H9 (cell line): ENCODE data around the gene MB21D2. TPM values are rescaled to one million over a fixed set of nuclear protein-coding genes. Genes with fewer than 3 reads are reported as not detected.

ENCODE experiments used
- DNase-seq: peaks from one replicate; pipeline ENCODE4 v3.0.0-alpha.2; 2017
- H2AFZ ChIP-seq: one replicate; pipeline ENCODE4 v1.6.1; 2013; ENCODE audit warnings: mild to moderate bottlenecking, low read length, control low read depth, moderate library complexity
- H2AK5ac ChIP-seq: 2 replicates; pipeline ENCODE4 v1.6.1; 2013; ENCODE audit warnings: low read length, control low read depth, mixed read lengths; ENCODE audit not compliant: insufficient read length
- H2BK120ac ChIP-seq: one replicate; pipeline ENCODE4 v1.6.1; 2013; ENCODE audit warnings: low read depth, mild to moderate bottlenecking, low read length, control low read depth, inconsistent platforms; ENCODE audit not compliant: poor library complexity, severe bottlenecking
- H2BK12ac ChIP-seq: 2 replicates; pipeline ENCODE4 v1.6.1; 2013; ENCODE audit warnings: low read length, control low read depth, mixed read lengths, low read depth; ENCODE audit not compliant: insufficient read length
- H2BK15ac ChIP-seq: 2 replicates; pipeline ENCODE4 v1.6.1; 2013; ENCODE audit warnings: low read depth, low read length, control low read depth
- H2BK20ac ChIP-seq: one replicate; pipeline ENCODE4 v1.6.1; 2013; ENCODE audit warnings: low read depth, mild to moderate bottlenecking, low read length, control low read depth, inconsistent platforms; ENCODE audit not compliant: poor library complexity, severe bottlenecking
- H2BK5ac ChIP-seq: 2 replicates; pipeline ENCODE4 v1.6.1; 2013; ENCODE audit warnings: low read length, control low read depth, mixed read lengths; ENCODE audit not compliant: insufficient read length
- H3K14ac ChIP-seq: 2 replicates; pipeline ENCODE4 v1.6.1; 2013; ENCODE audit warnings: low read length, control low read depth; ENCODE audit not compliant: insufficient read depth
- H3K18ac ChIP-seq: 2 replicates; pipeline ENCODE4 v1.6.1; 2013; ENCODE audit warnings: low read depth, mild to moderate bottlenecking, mixed read lengths, low read length, control low read depth; ENCODE audit not compliant: insufficient read length
- H3K23ac ChIP-seq: 2 replicates; pipeline ENCODE4 v1.6.1; 2013; ENCODE audit warnings: low read length, control low read depth, mixed read lengths, low read depth; ENCODE audit not compliant: insufficient read length
- H3K23me2 ChIP-seq: 2 replicates; pipeline ENCODE4 v1.6.1; 2013; ENCODE audit warnings: low read depth, mild to moderate bottlenecking, mixed read lengths, low read length, control low read depth; ENCODE audit not compliant: insufficient read length, poor library complexity, severe bottlenecking
- H3K27ac ChIP-seq: 2 replicates; pipeline ENCODE4 v1.5.1; 2013; ENCODE audit warnings: low read length, control low read depth, mixed read lengths, low read depth; ENCODE audit not compliant: insufficient read length
- H3K27me3 ChIP-seq: 2 replicates; pipeline ENCODE4 v1.6.1; 2013; ENCODE audit warnings: low read length, control low read depth, inconsistent platforms; ENCODE audit not compliant: insufficient read depth
- H3K4ac ChIP-seq: 2 replicates; pipeline ENCODE4 v1.6.1; 2013; ENCODE audit warnings: low read depth, mild to moderate bottlenecking, control low read depth, inconsistent platforms, low read length, moderate library complexity
- H3K4me1 ChIP-seq: 2 replicates; pipeline ENCODE4 v1.6.1; 2013; ENCODE audit warnings: low read length, control low read depth, inconsistent platforms; ENCODE audit not compliant: insufficient read depth
- H3K4me2 ChIP-seq: 2 replicates; pipeline ENCODE4 v1.6.1; 2013; ENCODE audit warnings: low read length, control low read depth, mixed read lengths; ENCODE audit not compliant: insufficient read length, insufficient read depth
- H3K56ac ChIP-seq: 2 replicates; pipeline ENCODE4 v1.6.1; 2013; ENCODE audit warnings: low read depth, mild to moderate bottlenecking, mixed read lengths, low read length, control low read depth; ENCODE audit not compliant: insufficient read length
- H3K79me1 ChIP-seq: 2 replicates; pipeline ENCODE4 v1.6.1; 2013; ENCODE audit warnings: low read depth, mild to moderate bottlenecking, moderate library complexity, low read length, control low read depth, inconsistent platforms; ENCODE audit not compliant: insufficient read depth, poor library complexity, severe bottlenecking
- H3K79me2 ChIP-seq: 2 replicates; pipeline ENCODE4 v1.6.1; 2013; ENCODE audit warnings: low read length, control low read depth, inconsistent platforms; ENCODE audit not compliant: insufficient read depth
- H3K9ac ChIP-seq: 2 replicates; pipeline ENCODE4 v1.6.1; 2013; ENCODE audit warnings: low read length, control low read depth, mixed read lengths; ENCODE audit not compliant: insufficient read length; ENCODE audit errors: extremely low read depth
- H3K9me3 ChIP-seq: one replicate; pipeline ENCODE4 v1.6.1; 2013; ENCODE audit warnings: low read depth, low read length, inconsistent platforms; ENCODE audit not compliant: control insufficient read depth
- H3T11ph ChIP-seq: one replicate; pipeline ENCODE4 v1.6.1; 2013; ENCODE audit warnings: mild to moderate bottlenecking, low read length, control low read depth, inconsistent platforms
- H4K20me1 ChIP-seq: one replicate; pipeline ENCODE4 v1.6.1; 2013; ENCODE audit not compliant: control insufficient read depth, insufficient read length, insufficient read depth
- H4K5ac ChIP-seq: 2 replicates; pipeline ENCODE4 v1.6.1; 2013; ENCODE audit warnings: low read depth, mild to moderate bottlenecking, mixed read lengths, low read length, control low read depth; ENCODE audit not compliant: insufficient read length
- H4K8ac ChIP-seq: replicated peaks from 2 replicates; pipeline ENCODE4 v1.6.1; 2013; ENCODE audit warnings: low read length, control low read depth, mixed read lengths, low read depth; ENCODE audit not compliant: insufficient read length
- H4K91ac ChIP-seq: 2 replicates; pipeline ENCODE4 v1.6.1; 2013; ENCODE audit warnings: low read depth, mild to moderate bottlenecking, moderate library complexity, mixed read lengths, low read length, control low read depth; ENCODE audit not compliant: insufficient read length
- H3K27ac Mint-ChIP-seq, 3 experiments: 2 replicates in 2 of 3; 3 replicates in 1 of 3; pipeline ENCODE4 v1.8.0; 2020 to 2021; ENCODE audit warnings: mixed read lengths in 3 of 3, mild to moderate bottlenecking in 1 of 3, moderate library complexity in 1 of 3
- H3K27me3 Mint-ChIP-seq: 2 replicates; pipeline ENCODE4 v1.8.0; 2021; ENCODE audit warnings: low read depth, mild to moderate bottlenecking, moderate library complexity, mixed read lengths
- H3K36me3 Mint-ChIP-seq, 3 experiments: 2 replicates in 2 of 3; 3 replicates in 1 of 3; pipeline ENCODE4 v1.8.0; 2020 to 2021; ENCODE audit warnings: low read depth in 3 of 3, mixed read lengths in 3 of 3; ENCODE audit not compliant: insufficient read depth in 1 of 3
- H3K4me1 Mint-ChIP-seq, 2 experiments: 2 replicates each; pipeline ENCODE4 v1.8.0; 2020; ENCODE audit warnings: mixed read lengths in 2 of 2
- H3K4me3 Mint-ChIP-seq, 2 experiments: 2 replicates in 1 of 2; 3 replicates in 1 of 2; pipeline ENCODE4 v1.8.0; 2020 to 2021; ENCODE audit warnings: mild to moderate bottlenecking in 2 of 2, mixed read lengths in 2 of 2, moderate library complexity in 1 of 2
- H3K9me3 Mint-ChIP-seq, 2 experiments: 2 replicates in 1 of 2; 3 replicates in 1 of 2; pipeline ENCODE4 v1.8.0; 2020; ENCODE audit warnings: mild to moderate bottlenecking in 2 of 2, mixed read lengths in 2 of 2, moderate library complexity in 1 of 2
- CTCF ChIP-seq: fragments of 200-600 bp; sonication (generic); conservative IDR thresholded peaks from 3 replicates; pipeline ENCODE4 v1.8.0; 2021; ENCODE audit warnings: antibody characterized with exemption, mild to moderate bottlenecking
- WGBS: extraction: QIAGEN DNeasy Blood & Tissue Kit; methylation state at CpG from one replicate; pipeline ENCODE4 v1.1.7; 2013; ENCODE audit warnings: missing lambda C conversion rate, low lambda C conversion rate, mixed read lengths; ENCODE audit not compliant: insufficient read length; ENCODE audit errors: extremely low coverage; 5-methylcytosine and 5-hydroxymethylcytosine counted together
- total RNA-seq: library from RNA; stranded (reverse); gene quantifications from 2 replicates; pipeline ENCODE4 v1.2.1, GENCODE V29; 2021

MB21D2 gene
- total RNA-seq, 1 experiment from 2014 or later = 19.1 TPM

GRCh38 chr3:192851821-192852372 lies 65.8 kb downstream of the MB21D2 start:
- H3K4me2 ChIP-seq = no peak overlapping the region
- H3K9me3 ChIP-seq = no peaks in the 10 kb centered on the region
- no peak overlapping the region for H2BK20ac ChIP-seq
- no peak overlapping the region for H2AFZ ChIP-seq
- no peaks in the 10 kb centered on the region for H3K27me3 ChIP-seq
- TF ChIP-seq CTCF = no peak
- no peak overlapping the region for H2BK120ac ChIP-seq
- no CpG with 5 or more reads among the region's 5 CpGs for WGBS
- no peak overlapping the region for H3K4me3 Mint-ChIP-seq
- H2AK5ac ChIP-seq = no peak overlapping the region
- H4K8ac ChIP-seq = no peak overlapping the region
- DNase-seq = no peak
- H3K9ac ChIP-seq = no peak overlapping the region
- no peaks in the 10 kb centered on the region for H4K20me1 ChIP-seq
- no peak overlapping the region for H2BK5ac ChIP-seq
- peaks cover 13 to 42% of the 10 kb centered on the region in 2 experiments for H3K4me1 Mint-ChIP-seq
- H2BK12ac ChIP-seq = no peak overlapping the region
- peaks cover 2 to 12% (median 9%) of the 10 kb centered on the region in 3 experiments; a peak in 5 of 7 replicates for H3K36me3 Mint-ChIP-seq
- no peak overlapping the region for H3K14ac ChIP-seq
- H3K23ac ChIP-seq = no peak overlapping the region
- H3K27ac ChIP-seq = no peak overlapping the region
- no peaks in the 10 kb centered on the region; the same call in 1 of the 2 replicates for H3K27me3 Mint-ChIP-seq
- H2BK15ac ChIP-seq = no peak overlapping the region
- H3K9me3 Mint-ChIP-seq = peaks cover 3 to 6% of the 10 kb centered on the region in 2 experiments; a peak in 4 of 5 replicates
- peaks cover 2% of the 10 kb centered on the region for H3K79me1 ChIP-seq
- H4K91ac ChIP-seq = no peak overlapping the region
- no peak overlapping the region for H3K56ac ChIP-seq
- H3K79me2 ChIP-seq = peaks cover 17% of the 10 kb centered on the region
- no peaks in the 10 kb centered on the region for H3K23me2 ChIP-seq
- H3T11ph ChIP-seq = no peak overlapping the region
- H3K4me1 ChIP-seq = no peaks in the 10 kb centered on the region; the same call in 1 of the 2 replicates
- H4K5ac ChIP-seq = no peak overlapping the region
- no peak overlapping the region; a peak in 1 of 7 replicates for H3K27ac Mint-ChIP-seq
- H3K18ac ChIP-seq = no peak overlapping the region
- H3K4ac ChIP-seq = no peak overlapping the region
